Natural killer cell treated with Interleukin-12 subunit alpha and Interleukin-12 subunit beta and Interleukin-15 and Interleukin-18, amount 100 ng/mL, for 72 hours (primary cell): Measurements from ENCODE around the gene GMFB. TPM values are rescaled to one million over a fixed set of nuclear protein-coding genes. Genes with fewer than 3 reads are reported as not detected.

ENCODE experiments used
- ATAC-seq, 2 donors: fragments of 150-1000 bp; cut with Tn5 transposase in 1 of 2; sonication (Bioruptor Pico), chemical (Tn5 transposase) in 1 of 2; 2 replicates each; pipeline ENCODE4 v1.10.0; 2021
- DNase-seq: peaks from one replicate; pipeline ENCODE4 v3.0.0; 2022; ENCODE audit warnings: low spot score
- H3K27ac Mint-ChIP-seq, 2 donors: 1 replicate in 1 of 2; 2 replicates in 1 of 2; pipeline ENCODE4 v1.8.0; 2022; ENCODE audit warnings: mixed read lengths in 2 of 2, mild to moderate bottlenecking in 1 of 2, moderate library complexity in 1 of 2
- H3K27me3 Mint-ChIP-seq, 2 donors: 1 replicate in 1 of 2; 2 replicates in 1 of 2; pipeline ENCODE4 v1.8.0; 2022; ENCODE audit warnings: mixed read lengths in 2 of 2
- H3K36me3 Mint-ChIP-seq: one replicate; pipeline ENCODE4 v1.8.0; 2022; ENCODE audit warnings: mixed read lengths
- H3K4me1 Mint-ChIP-seq, 2 donors: 1 replicate in 1 of 2; 2 replicates in 1 of 2; pipeline ENCODE4 v1.8.0; 2022; ENCODE audit warnings: low read depth in 2 of 2, mixed read lengths in 2 of 2, mild to moderate bottlenecking in 1 of 2
- H3K4me3 Mint-ChIP-seq: one replicate; pipeline ENCODE4 v1.8.0; 2022; ENCODE audit warnings: mixed read lengths
- H3K9me3 Mint-ChIP-seq: 2 replicates; pipeline ENCODE4 v1.8.0; 2022; ENCODE audit warnings: mixed read lengths
- total RNA-seq, 2 donors: library from RNA; stranded (reverse); gene quantifications; one replicate each; pipeline ENCODE4 v1.2.3, GENCODE V29; 2022

Gene GMFB
- total RNA-seq, 2 donors from 2014 or later = 29.7 to 43.9 TPM

DNA sequence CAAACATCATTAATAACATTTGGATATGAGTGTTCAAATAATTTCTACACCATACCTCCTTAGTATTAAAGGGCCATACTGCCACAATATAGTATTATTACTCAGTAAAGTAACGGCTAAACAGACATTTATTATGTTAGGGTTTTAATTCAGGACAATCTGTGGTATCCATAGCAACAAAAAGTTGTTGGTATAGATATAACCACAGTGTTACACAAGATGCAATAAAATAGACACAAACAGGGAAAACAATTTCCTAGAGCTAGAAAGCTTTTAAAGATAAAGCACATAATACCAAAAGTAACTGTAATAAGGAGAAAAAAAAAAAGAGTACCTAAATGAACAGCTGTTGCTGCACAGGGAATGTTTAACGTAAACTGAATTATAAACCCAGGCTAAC, 63.7 kb downstream of the GMFB start:
- Mint-ChIP-seq H3K36me3 (peaks cover 28% of the 10 kb centered on the region), H3K27me3 (no peaks in the 10 kb centered on the region), H3K4me1 (peaks cover 0 to 5% of the 10 kb centered on the region in 2 donors), H3K27ac (no peak overlapping the region), H3K9me3 (no peaks in the 10 kb centered on the region), H3K4me3 (no peak overlapping the region)
- DNase-seq (no peak), ATAC-seq (no peak)

Other genes starting within 250 kb of the GMFB start
- gene CDKN3, start 92.0 kb downstream of the GMFB start, total RNA-seq = 10 to 100 TPM; 31.1 to 38.4 TPM
- gene CNIH1, start 47.6 kb downstream of the GMFB start, total RNA-seq = 10 to 100 TPM; 51.7 to 56.8 TPM
- gene CGRRF1, start 20.9 kb upstream of the GMFB start, total RNA-seq = 10 to 100 TPM; 16.3 to 19.7 TPM
- gene SAMD4A, start 78.1 kb upstream of the GMFB start, total RNA-seq = 1 to 10 TPM in 1 of 2 donors, under 1 TPM in 1; 0.26 to 1.0 TPM